SK-N-SH (cell line): ENCODE data around the gene IL20RB.

Source experiments
- CTCF ChIP-seq: fragments of 200-600 bp; sonication (generic); IDR thresholded peaks from 2 replicates; pipeline ENCODE4 v1.6.1; 2017; ENCODE audit warnings: antibody characterized with exemption, mild to moderate bottlenecking, moderate library complexity
- EP300 ChIP-seq, 2 experiments: IDR thresholded peaks; 2 replicates each; pipeline versions ENCODE4 v1.4.0 to v1.6.1; 2012; ENCODE audit warnings: borderline replicate concordance in 1 of 2, low read depth in 1 of 2, low read length in 1 of 2
- GABPA ChIP-seq: IDR thresholded peaks from 2 replicates; pipeline ENCODE4 v1.4.0; 2012; ENCODE audit warnings: low read depth, mild to moderate bottlenecking
- GATA2 ChIP-seq: sonication (generic); formaldehyde crosslinking; IDR thresholded peaks from 2 replicates; pipeline ENCODE4 v1.5.0; 2020; ENCODE audit warnings: mild to moderate bottlenecking, missing genetic modification reagents
- MAX ChIP-seq: IDR thresholded peaks from 2 replicates; pipeline ENCODE4 v1.4.0; 2012; ENCODE audit warnings: low read depth
- MXI1 ChIP-seq: IDR thresholded peaks from 2 replicates; pipeline ENCODE4 v1.6.1; 2012; ENCODE audit warnings: mild to moderate bottlenecking, low read depth, low read length, improper control_type of control experiment
- NFIC ChIP-seq: IDR thresholded peaks from 2 replicates; pipeline ENCODE4 v1.4.0; 2012; ENCODE audit warnings: borderline replicate concordance
- REST ChIP-seq: IDR thresholded peaks from 2 replicates; pipeline ENCODE4 v1.6.1; 2012; ENCODE audit warnings: mild to moderate bottlenecking, low read depth, low read length, moderate library complexity
- RFX5 ChIP-seq: IDR thresholded peaks from 2 replicates; pipeline ENCODE4 v1.6.1; 2012; ENCODE audit warnings: mild to moderate bottlenecking, improper control_type of control experiment, low read length
- RXRA ChIP-seq: IDR thresholded peaks from 2 replicates; pipeline ENCODE4 v1.4.0; 2012; ENCODE audit warnings: low read depth, mild to moderate bottlenecking, borderline replicate concordance
- SIN3A ChIP-seq: IDR thresholded peaks from 2 replicates; pipeline ENCODE4 v1.6.1; 2012; ENCODE audit warnings: low read depth, mild to moderate bottlenecking, low read length, moderate library complexity, borderline replicate concordance
- SMC3 ChIP-seq: IDR thresholded peaks from 2 replicates; pipeline ENCODE4 v1.6.1; 2012; ENCODE audit warnings: low read depth, low read length, improper control_type of control experiment
- TCF12 ChIP-seq: IDR thresholded peaks from 2 replicates; pipeline ENCODE4 v1.4.0; 2012
- USF1 ChIP-seq: IDR thresholded peaks from 2 replicates; pipeline ENCODE4 v1.4.0; 2012; ENCODE audit warnings: low read depth, borderline replicate concordance

GRCh38 chr3:136994772-136995516 is 37.2 kb downstream of the IL20RB start:
- TF ChIP-seq GATA2 (CRISPR knock-in tag): no peak
- no peak for TF ChIP-seq CTCF
- TF ChIP-seq SIN3A: no peak
- no peak for TF ChIP-seq RFX5
- TF ChIP-seq NFIC: peak; percentile 35; the same call in 1 of the 2 replicates
- TF ChIP-seq RXRA: no peak
- TF ChIP-seq MAX: no peak
- TF ChIP-seq TCF12: no peak
- no peak for TF ChIP-seq REST
- TF ChIP-seq MXI1: no peak
- no peak for TF ChIP-seq GABPA
- no peak for TF ChIP-seq USF1
- TF ChIP-seq SMC3: no peak
- no peak; a peak in 1 of 4 replicates for TF ChIP-seq EP300 (IDR thresholded peaks at IDR 0.05; ENCODE audit: borderline replicate concordance in 1 of 2, low read depth in 1 of 2, low read length in 1 of 2)
